Mononuclear cell (primary cell): ENCODE measurements around the gene DNER. TPM values are rescaled to one million over a fixed set of nuclear protein-coding genes. Genes with fewer than 3 reads are reported as not detected.
"Not testable (repeated sequence)": the region's sequence is repeated elsewhere in the genome, so short reads cannot be mapped to it uniquely, and the experiment has no call there.

Experiments used
- H3K27me3 ChIP-seq: 2 replicates; pipeline ENCODE4 v1.6.0; 2011; ENCODE audit warnings: low read length, control low read depth; ENCODE audit not compliant: insufficient read depth
- H3K4me1 ChIP-seq: 2 replicates; pipeline ENCODE4 v1.5.1; 2011; ENCODE audit warnings: mild to moderate bottlenecking, low read length, control low read depth; ENCODE audit not compliant: insufficient read depth
- H3K4me3 ChIP-seq: 2 replicates; pipeline ENCODE4 v1.5.1; 2011; ENCODE audit warnings: mild to moderate bottlenecking, low read length, moderate library complexity
- H3K9me3 ChIP-seq: 2 replicates; pipeline ENCODE4 v1.5.1; 2011; ENCODE audit warnings: low read depth, mild to moderate bottlenecking, control low read depth, low read length
- total RNA-seq: library from RNA; depleted of rRNA; stranded (reverse); fragments of >200 nt; gene quantifications from one replicate; pipeline ENCODE4 v1.2.3, GENCODE V29; 2012

The DNER gene
- total RNA-seq, 1 donor, result 0.21 TPM

DNA sequence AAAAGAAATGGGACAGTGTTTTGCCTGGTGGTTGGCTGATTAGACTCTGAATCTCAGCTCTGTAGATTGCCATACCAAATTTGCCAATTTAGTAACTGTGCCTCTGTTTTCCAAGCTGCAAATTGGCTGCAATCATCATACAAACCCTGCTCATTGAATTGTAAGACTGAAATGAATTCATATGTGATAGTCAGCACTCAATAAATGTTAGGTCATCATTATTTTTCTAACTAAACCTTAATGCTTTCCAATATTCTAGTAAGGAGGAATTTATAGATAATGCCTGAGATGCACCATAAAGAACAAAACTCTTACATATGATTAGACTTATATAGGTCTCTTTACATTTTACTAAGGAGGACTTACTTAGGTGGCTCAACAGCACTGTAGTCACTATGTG is 85.3 kb downstream of the DNER start:
- Histone ChIP-seq H3K9me3 (no peaks in the 10 kb centered on the region), H3K4me1 (no peaks in the 10 kb centered on the region), H3K27me3 (no peaks in the 10 kb centered on the region), H3K4me3 (no peak overlapping the region)

DNA sequence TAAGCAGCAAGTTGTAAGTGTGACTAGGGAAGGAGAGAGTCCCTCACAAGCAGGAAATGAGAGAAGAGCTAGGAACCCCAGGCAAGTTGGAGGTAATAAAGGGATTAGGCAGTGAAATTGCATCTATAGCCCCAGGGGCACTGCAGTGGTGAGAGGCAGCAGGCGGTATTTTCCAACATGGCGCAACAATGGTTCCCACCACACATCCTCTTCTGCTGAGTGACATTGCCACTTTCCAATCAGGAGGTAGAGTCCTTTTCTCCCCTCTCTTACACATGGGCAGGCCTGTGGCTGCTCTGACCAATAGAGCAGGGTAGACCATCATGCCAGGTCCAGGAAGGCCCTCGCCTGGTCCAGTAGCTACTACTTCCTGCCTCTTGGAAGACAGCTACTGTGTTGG is 86.6 kb downstream of the DNER start:
- no peaks in the 10 kb centered on the region for H3K4me1 ChIP-seq
- H3K4me3 ChIP-seq, result no peak overlapping the region
- no peaks in the 10 kb centered on the region for H3K27me3 ChIP-seq
- H3K9me3 ChIP-seq, result no peaks in the 10 kb centered on the region

DNA sequence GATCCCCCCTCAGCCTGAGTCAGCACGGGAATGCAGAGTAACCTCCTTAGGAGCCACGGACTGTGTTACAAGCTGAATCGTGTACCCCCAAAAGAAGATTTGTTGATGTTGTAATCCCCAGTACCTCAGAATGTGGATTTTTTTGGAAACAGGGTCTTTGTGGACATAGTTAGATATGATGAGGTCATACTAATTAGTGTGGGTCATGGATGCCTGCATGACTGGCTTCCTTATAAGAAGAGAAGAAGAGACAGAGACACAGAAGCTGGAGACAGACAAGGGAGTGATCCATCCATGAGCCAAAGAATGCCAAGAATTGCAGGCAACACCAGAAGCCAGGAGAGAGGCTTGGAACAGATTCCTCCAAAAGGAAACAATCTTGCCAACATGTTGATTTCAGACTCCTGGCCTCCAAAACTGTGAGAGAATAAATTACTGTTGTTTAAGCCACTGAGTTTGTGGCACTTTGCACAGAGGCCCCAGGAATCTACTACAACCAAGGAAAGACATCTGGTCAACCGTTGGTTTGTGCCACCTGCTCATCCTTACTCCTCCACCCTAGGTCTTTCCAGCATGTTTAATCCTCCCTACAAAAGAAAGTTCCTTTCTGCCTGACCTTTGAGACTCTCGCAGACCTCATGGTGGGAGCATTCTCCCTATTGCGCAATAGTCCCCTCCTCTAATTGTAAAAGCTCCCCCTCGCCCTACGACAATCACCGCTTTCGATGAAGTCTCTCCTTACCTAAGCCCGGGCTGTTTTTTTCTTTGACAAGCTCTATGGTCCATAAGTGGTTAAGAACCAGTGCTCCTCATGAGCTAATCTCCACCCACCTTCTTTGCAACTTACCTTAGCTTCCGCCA is 91.6 kb downstream of the DNER start:
- no peaks in the 10 kb centered on the region for H3K9me3 ChIP-seq
- H3K4me1 ChIP-seq, result no peaks in the 10 kb centered on the region
- H3K27me3 ChIP-seq, result no peaks in the 10 kb centered on the region
- H3K4me3 ChIP-seq, result no peak overlapping the region

- H3K27me3 ChIP-seq, result no peaks in the 10 kb centered on the region
- H3K4me1 ChIP-seq, result no peaks in the 10 kb centered on the region
- no peaks in the 10 kb centered on the region for H3K9me3 ChIP-seq
- H3K4me3 ChIP-seq, result no peak overlapping the region
These were observed 93.6 kb downstream of the DNER start for GRCh38 chr2:229620759-229621158.

- no peaks in the 10 kb centered on the region for H3K4me1 ChIP-seq
- no peaks in the 10 kb centered on the region for H3K9me3 ChIP-seq
- H3K4me3 ChIP-seq, result no peak overlapping the region
- no peaks in the 10 kb centered on the region for H3K27me3 ChIP-seq
These were observed 94.1 kb downstream of the DNER start for GRCh38 chr2:229620289-229620688.

DNA sequence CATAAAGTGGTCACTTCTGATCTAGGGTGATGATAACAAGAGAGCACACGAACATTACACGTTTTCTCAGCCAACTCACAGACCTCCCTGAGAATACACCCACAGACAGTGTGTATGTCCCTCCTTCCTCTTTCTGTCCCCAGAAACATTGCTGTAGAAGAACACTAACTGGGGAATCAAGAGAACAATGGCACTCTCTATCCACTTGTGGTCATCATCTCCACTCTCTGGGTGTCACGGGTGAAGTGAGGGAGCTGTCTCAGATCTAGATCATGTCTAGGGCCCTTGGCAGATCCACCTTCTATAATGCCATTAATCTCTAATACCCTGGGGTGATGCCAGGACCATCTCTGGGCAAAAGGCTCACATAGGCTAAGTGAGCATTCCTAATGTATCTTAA is 97.9 kb downstream of the DNER start:
- no peaks in the 10 kb centered on the region for H3K9me3 ChIP-seq
- no peaks in the 10 kb centered on the region for H3K27me3 ChIP-seq
- H3K4me1 ChIP-seq, result no peaks in the 10 kb centered on the region
- no peak overlapping the region for H3K4me3 ChIP-seq

DNA sequence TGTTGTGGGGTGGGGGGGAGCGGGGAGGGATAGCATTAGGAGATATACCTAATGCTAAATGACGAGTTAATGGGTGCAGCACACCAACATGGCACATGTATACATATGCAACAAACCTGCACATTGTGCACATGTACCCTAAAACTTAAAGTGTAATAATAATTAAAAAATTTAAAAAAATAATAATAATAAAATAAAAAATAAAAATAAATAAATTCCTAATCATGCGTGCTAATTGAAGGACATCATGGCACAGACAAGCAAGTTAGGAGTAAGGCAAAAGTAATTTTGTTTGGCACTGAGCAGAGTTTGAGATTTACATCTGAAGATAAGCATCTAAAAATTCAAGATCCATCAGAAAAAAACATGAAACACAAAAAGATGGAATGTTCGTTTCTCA is 100.3 kb downstream of the DNER start:
- not testable (repeated sequence) for H3K4me1 ChIP-seq, H3K4me3 ChIP-seq, H3K27me3 ChIP-seq, H3K9me3 ChIP-seq

DNA sequence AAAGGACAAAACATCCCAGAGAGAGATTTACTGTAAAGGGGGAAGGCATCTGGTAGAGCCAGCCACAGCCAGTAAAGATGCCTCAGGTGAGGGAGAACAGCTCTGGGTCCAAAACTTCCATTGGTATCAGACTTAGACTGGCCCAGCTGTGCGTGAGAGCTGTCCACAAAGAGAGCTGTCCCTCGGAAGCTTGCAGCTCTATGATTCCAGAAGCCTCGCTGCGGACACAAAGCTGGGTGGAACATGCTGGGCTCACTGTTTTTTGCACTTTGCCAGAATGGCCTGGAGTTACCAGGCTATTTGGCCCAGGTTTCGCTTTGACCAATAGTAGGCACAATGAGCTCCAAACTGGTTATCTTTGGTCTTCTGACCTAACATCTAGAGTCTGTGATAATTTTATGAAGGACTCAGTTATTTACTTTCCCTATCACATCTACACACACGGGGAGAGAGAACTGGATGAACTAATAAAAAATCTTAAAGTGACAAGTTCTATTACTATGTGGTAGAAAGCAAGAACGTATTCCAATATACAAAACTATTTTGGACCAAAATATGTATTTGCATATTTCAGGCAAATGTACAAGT is 101.9 kb downstream of the DNER start:
- no peaks in the 10 kb centered on the region for H3K9me3 ChIP-seq
- no peak overlapping the region for H3K4me3 ChIP-seq
- no peaks in the 10 kb centered on the region for H3K4me1 ChIP-seq
- H3K27me3 ChIP-seq, result no peaks in the 10 kb centered on the region

GRCh38 chr2:229611360-229611759 is 103.0 kb downstream of the DNER start:
- no peaks in the 10 kb centered on the region for H3K27me3 ChIP-seq

DNA sequence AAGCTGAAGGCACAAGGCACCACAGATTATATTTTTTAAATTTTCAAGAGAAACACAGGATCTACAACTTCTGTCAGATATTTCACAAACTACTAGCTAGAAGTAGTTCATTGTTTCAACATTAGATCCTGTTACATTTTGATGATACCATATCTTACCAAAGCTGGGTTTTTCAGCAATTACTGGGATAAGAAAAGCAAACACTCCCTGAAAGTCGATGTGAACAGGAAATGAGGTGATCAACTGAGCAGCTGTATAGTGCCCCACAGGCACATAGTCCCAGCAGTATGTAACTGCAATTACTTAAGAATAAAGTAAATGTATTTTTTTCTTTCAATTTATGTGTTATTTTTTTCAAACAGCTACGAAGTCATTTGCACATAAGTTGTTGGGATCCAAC is 103.5 kb downstream of the DNER start:
- H3K4me3 ChIP-seq, result no peak overlapping the region
- no peaks in the 10 kb centered on the region for H3K9me3 ChIP-seq
- no peaks in the 10 kb centered on the region for H3K27me3 ChIP-seq
- no peaks in the 10 kb centered on the region for H3K4me1 ChIP-seq

More at GRCh38 chr2:229611360-229611759, 103.0 kb downstream of the DNER start:
- Histone ChIP-seq H3K4me3 (no peak overlapping the region), H3K9me3 (no peaks in the 10 kb centered on the region), H3K4me1 (no peaks in the 10 kb centered on the region)

DNA sequence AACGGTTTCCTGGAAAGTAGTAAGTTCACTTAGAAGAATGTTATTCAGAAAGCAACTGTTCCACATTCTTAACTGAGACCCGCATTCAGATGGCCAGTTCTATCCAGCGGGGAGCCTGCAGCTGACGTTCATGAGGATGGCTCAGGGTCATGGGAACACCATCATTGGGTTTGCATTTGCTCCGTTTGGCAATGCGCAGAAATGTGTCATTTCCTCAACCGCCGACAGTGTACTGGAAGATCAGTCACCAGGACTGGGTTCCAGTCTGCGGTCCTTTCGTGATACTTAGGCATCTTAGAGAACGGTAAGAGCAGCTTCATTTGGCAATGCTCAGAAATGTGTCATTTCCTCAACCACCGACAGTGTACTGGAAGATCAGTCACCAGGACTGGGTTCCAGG is 104.0 kb downstream of the DNER start:
- Histone ChIP-seq H3K4me1 (no peaks in the 10 kb centered on the region), H3K4me3 (no peak overlapping the region), H3K27me3 (no peaks in the 10 kb centered on the region), H3K9me3 (no peaks in the 10 kb centered on the region)

GRCh38 chr2:229601936-229602335 is 112.4 kb downstream of the DNER start:
- H3K4me1 ChIP-seq, result no peaks in the 10 kb centered on the region
- peaks cover 6% of the 10 kb centered on the region for H3K27me3 ChIP-seq
- H3K9me3 ChIP-seq, result no peaks in the 10 kb centered on the region
- H3K4me3 ChIP-seq, result no peak overlapping the region

GRCh38 chr2:229601396-229601795 is 113.0 kb downstream of the DNER start:
- Histone ChIP-seq H3K27me3 (peaks cover 6% of the 10 kb centered on the region), H3K4me3 (no peak overlapping the region), H3K4me1 (no peaks in the 10 kb centered on the region), H3K9me3 (no peaks in the 10 kb centered on the region)

- H3K4me3 ChIP-seq, result no peak overlapping the region
- H3K27me3 ChIP-seq, result peaks cover 6% of the 10 kb centered on the region
- no peaks in the 10 kb centered on the region for H3K4me1 ChIP-seq
- no peaks in the 10 kb centered on the region for H3K9me3 ChIP-seq
These were observed 116.1 kb downstream of the DNER start for GRCh38 chr2:229598227-229598626.

- H3K9me3 ChIP-seq, result no peaks in the 10 kb centered on the region
- no peak overlapping the region for H3K4me3 ChIP-seq
- H3K4me1 ChIP-seq, result no peaks in the 10 kb centered on the region
- H3K27me3 ChIP-seq, result no peaks in the 10 kb centered on the region
These were observed 117.6 kb downstream of the DNER start for GRCh38 chr2:229596796-229597195.

DNA sequence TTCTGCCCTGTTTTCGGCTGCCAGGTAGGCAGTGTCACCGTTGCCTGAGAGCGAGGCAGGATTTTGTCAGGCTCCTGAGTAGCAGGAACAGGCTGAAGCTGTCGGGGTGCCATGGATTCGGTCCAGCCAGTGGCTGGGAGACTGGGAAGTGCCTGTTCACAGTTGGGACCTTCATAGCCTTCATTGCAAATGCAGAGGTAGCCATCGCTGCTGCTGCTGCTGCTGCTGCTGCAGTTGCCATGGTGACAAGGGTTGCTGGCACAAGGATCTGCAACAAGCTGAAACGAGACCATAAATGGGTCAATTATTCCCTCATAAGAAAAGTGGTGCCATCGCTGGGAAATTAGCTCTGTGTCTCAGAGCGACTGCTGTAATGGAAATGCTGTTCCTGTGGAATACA is 122.7 kb downstream of the DNER start:
- no peaks in the 10 kb centered on the region for H3K9me3 ChIP-seq
- H3K4me1 ChIP-seq, result no peaks in the 10 kb centered on the region
- H3K27me3 ChIP-seq, result no peaks in the 10 kb centered on the region
- no peak overlapping the region for H3K4me3 ChIP-seq
